Adrenal gland (tissue), 12 donors: Measurements from ENCODE around the gene EMILIN1. TPM values are rescaled to one million over a fixed set of nuclear protein-coding genes. Genes with fewer than 3 reads are reported as not detected.

Experiments
- DNase-seq, 7 donors: peaks; one replicate each; pipeline ENCODE4 v3.0.0-alpha.2; 2019 to 2020
- H3K27ac ChIP-seq, 5 donors: fragments of 200-600 bp; sonication (generic) in 4 of 5; 1 replicate in 3 of 5; 2 replicates in 2 of 5; pipeline versions ENCODE4 v1.5.1 to v1.8.0; 2016 to 2020; ENCODE audit warnings: mild to moderate bottlenecking in 1 of 5
- H3K27me3 ChIP-seq: fragments of 200-600 bp; 2 replicates; pipeline ENCODE4 v1.8.0; 2021
- H3K36me3 ChIP-seq, 2 donors: fragments of 200-600 bp; replicated peaks in 1 of 2; 1 replicate in 1 of 2; 2 replicates in 1 of 2; pipeline versions ENCODE4 v1.5.1 to v1.8.0; 2018 to 2022
- H3K4me1 ChIP-seq, 2 donors: fragments of 200-600 bp; replicated peaks in 1 of 2; 1 replicate in 1 of 2; 2 replicates in 1 of 2; pipeline versions ENCODE4 v1.5.1 to v1.8.0; 2018 to 2021
- H3K4me3 ChIP-seq, 4 donors: fragments of 200-600 bp; sonication (generic) in 3 of 4; one replicate each; pipeline ENCODE4 v1.5.1; 2016 to 2018
- H3K9me3 ChIP-seq, 3 donors: fragments of 200-600 bp; sonication (generic) in 1 of 3; replicated peaks in 1 of 3; 1 replicate in 2 of 3; 2 replicates in 1 of 3; pipeline versions ENCODE4 v1.5.1 to v1.8.0; 2016 to 2021
- CTCF ChIP-seq, 6 experiments: fragments of 450-650 bp in 4 of 6; fragments of 200-600 bp in 2 of 6; sonication (generic) in 1 of 6; IDR thresholded peaks; 1 replicate in 5 of 6; 2 replicates in 1 of 6; pipeline versions ENCODE4 v1.5.1 to v1.8.0; 2016 to 2021; ENCODE audit warnings: antibody characterized with exemption in 6 of 6, mild to moderate bottlenecking in 2 of 6, moderate library complexity in 1 of 6
- POLR2A ChIP-seq, 2 donors: fragments of 450-650 bp; IDR thresholded peaks; one replicate each; pipeline ENCODE4 v1.6.1; 2017; ENCODE audit warnings: antibody characterized with exemption in 2 of 2, mild to moderate bottlenecking in 2 of 2, moderate library complexity in 1 of 2
- WGBS, 4 donors: extraction: QIAGEN DNeasy Blood & Tissue Kit in 2 of 4; methylation state at CpG; one replicate each; pipeline versions ENCODE4 v1.1.5 to v1.1.7; 2013 to 2017; 5-methylcytosine and 5-hydroxymethylcytosine counted together
- intact Hi-C, 2 donors: fragments of 100-400 bp; cut with DNase I; formaldehyde crosslinking; loops; one replicate each; pipeline versions ENCODE4 v1.14.1 to v1.15.0; 2022 to 2023
- polyA plus RNA-seq, 3 donors: library from polyadenylated mRNA; stranded (reverse); fragments of 200-250 nt in 2 of 3; fragments of 350-450 nt in 1 of 3; fragmentation: Illumina TruSeq in 1 of 3; extraction: RNeasy Lipid Tissue Mini Kit (QIAGEN cat#74804) in 1 of 3; gene quantifications; one replicate each; pipeline ENCODE4 v1.2.3, GENCODE V29; 2013 to 2014
- total RNA-seq, 9 donors: library from RNA; depleted of rRNA in 4 of 9; stranded (reverse); fragments of >200 nt in 4 of 9; fragments of 120-200 nt in 1 of 9; fragmentation: NEBNext Ultra II Directional in 1 of 9; extraction: Animal tissue kit (Norgen Biotek cat#: 25700) in 1 of 9; gene quantifications; one replicate each; pipeline versions ENCODE4 v1.1.0 to v1.2.4, GENCODE V29; 2013 to 2023
- donor health status: healthy with polysubstance abuse.
- donor health status: Bipolar disorder and iron deficiency.
- donor health status: DM: yes; HTN: yes; CAD: no.
- donor health status: DM: no; HTN: no; CAD: no.
- donor health status: DM: no; HTN: no; CAD: no.
- donor health status: DM: yes; HTN: yes; CAD: no.

The EMILIN1 gene
- total and polyA plus RNA-seq, 12 donors: 4.2 to 243 (median 99.6) TPM

DNA sequence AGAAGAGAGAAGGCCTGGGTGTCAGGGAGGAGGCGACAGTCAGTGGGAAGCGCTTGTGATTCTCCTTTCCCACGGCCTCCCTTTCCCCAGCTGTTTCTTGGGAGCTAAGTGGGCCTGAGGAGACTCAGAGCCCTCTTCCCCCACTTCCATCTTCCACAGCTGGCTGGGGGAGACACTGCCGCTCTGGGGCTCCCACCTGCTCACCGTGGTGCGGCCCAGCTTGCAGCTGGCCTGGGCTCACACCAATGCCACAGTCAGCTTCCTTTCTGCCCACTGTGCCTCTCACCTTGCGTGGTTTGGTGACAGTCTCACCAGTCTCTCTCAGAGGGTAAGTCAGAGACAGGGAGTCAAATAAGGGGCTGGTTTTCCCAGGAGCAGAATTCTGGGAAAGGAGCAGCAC lies 38.5 kb upstream of the EMILIN1 start:
- no peak for DNase-seq
- Histone ChIP-seq H3K9me3 (no peaks in the 10 kb centered on the region), H3K4me1 (peaks cover 6 to 15% of the 10 kb centered on the region in 2 donors), H3K4me3 (no peak overlapping the region), H3K27me3 (no peaks in the 10 kb centered on the region), H3K36me3 (peaks cover 0 to 69% of the 10 kb centered on the region in 2 donors), H3K27ac (no peak overlapping the region)
- intact Hi-C loops: loop anchor here in 1 of 2 donors (10.0 kb wide), 1 partner anchor 45 kb away; the partner anchor contains the start of gene KHK
- 95 to 97% (median 96%) methylated on average over 7 of the region's 7 CpGs for WGBS, 4 donors
- TF ChIP-seq CTCF (IDR thresholded peaks at IDR 0.05) (no peak), POLR2A (IDR thresholded peaks at IDR 0.05) (no peak)

- no peak for DNase-seq
- Histone ChIP-seq H3K27me3 (no peaks in the 10 kb centered on the region), H3K36me3 (peaks cover 0 to 64% of the 10 kb centered on the region in 2 donors), H3K4me3 (no peak overlapping the region), H3K4me1 (peaks cover 6 to 13% of the 10 kb centered on the region in 2 donors), H3K9me3 (no peaks in the 10 kb centered on the region), H3K27ac (no peak overlapping the region)
- WGBS, 4 donors: 94 to 97% (median 96%) methylated on average over 7 to 8 of the region's 8 CpGs
- intact Hi-C loops: no loop called here
- TF ChIP-seq CTCF (IDR thresholded peaks at IDR 0.05) (no peak), POLR2A (IDR thresholded peaks at IDR 0.05) (no peak)
These were observed 38.1 kb upstream of the EMILIN1 start for GRCh38 chr2:27040282-27040681.

DNA sequence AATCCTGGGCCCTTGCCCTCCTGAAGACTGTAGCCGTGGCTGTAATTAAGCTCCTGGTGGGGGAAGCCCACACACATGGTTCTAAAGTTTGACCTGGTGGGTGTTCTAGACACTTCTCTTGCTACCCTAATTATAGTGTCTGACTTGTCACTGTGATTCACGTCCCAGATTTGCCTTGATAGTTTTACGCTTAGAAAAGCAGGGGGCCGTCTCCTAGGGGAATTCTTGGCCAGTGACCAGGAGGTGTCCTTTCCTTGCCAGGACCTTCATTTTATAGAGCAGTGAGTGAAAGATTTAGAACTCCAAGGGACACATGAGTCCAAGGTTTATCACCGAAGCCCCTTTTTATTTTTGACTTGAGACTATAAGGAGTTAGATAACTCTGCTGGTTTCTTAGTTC lies 36.7 kb upstream of the EMILIN1 start:
- no peak overlapping the region for H3K4me3 ChIP-seq
- H3K27ac ChIP-seq: peak overlapping the region in 2 of 5 donors; percentile 10 to 52
- no peaks in the 10 kb centered on the region for H3K27me3 ChIP-seq
- DNase-seq: peak in 2 of 7 donors; percentile 40 to 51
- 25 to 42% (median 38%) methylated on average over 5 of the region's 5 CpGs for WGBS, 4 donors
- intact Hi-C loops: no loop called here
- TF ChIP-seq CTCF (IDR thresholded peaks at IDR 0.05) (no peak), POLR2A (IDR thresholded peaks at IDR 0.05) (no peak)
- H3K9me3 ChIP-seq: no peaks in the 10 kb centered on the region
- H3K4me1 ChIP-seq: peaks cover 6 to 13% of the 10 kb centered on the region in 2 donors
- peaks cover 0 to 50% of the 10 kb centered on the region in 2 donors for H3K36me3 ChIP-seq

GRCh38 chr2:27042159-27042661 lies 36.2 kb upstream of the EMILIN1 start:
- Histone ChIP-seq H3K27ac (peak overlapping the region in 1 of 5 donors; percentile 52), H3K9me3 (no peaks in the 10 kb centered on the region), H3K36me3 (peaks cover 0 to 45% of the 10 kb centered on the region in 2 donors), H3K4me3 (no peak overlapping the region), H3K27me3 (no peaks in the 10 kb centered on the region), H3K4me1 (peaks cover 6 to 13% of the 10 kb centered on the region in 2 donors)
- TF ChIP-seq CTCF (IDR thresholded peaks at IDR 0.05) (no peak), POLR2A (IDR thresholded peaks at IDR 0.05) (no peak)
- DNase-seq: peak in 1 of 7 donors; percentile 26
- 53 to 61% (median 59%) methylated on average over 10 of the region's 10 CpGs for WGBS, 4 donors
- intact Hi-C loops: no loop called here
